HG03060 (cell line): Measurements from ENCODE around the gene IFNE.

Source experiments
- ATAC-seq: cut with Tn5 transposase; IDR thresholded peaks from one replicate; pipeline ENCODE4 v1.9.1; 2021; ENCODE audit warnings: low read depth, moderate number of reproducible peaks; ENCODE audit not compliant: unreplicated experiment

The IFNE gene

GRCh38 chr9:21432672-21433425, 49.3 kb downstream of the IFNE start:
- ATAC-seq: peak; percentile 53
